ENCODE measurements around the gene NSMF. TPM values are rescaled to one million over a fixed set of nuclear protein-coding genes. Genes with fewer than 3 reads are reported as not detected.
"Not testable (repeated sequence)": the region's sequence is repeated elsewhere in the genome, so short reads cannot be mapped to it uniquely, and the experiment has no call there.

NSMF gene
- total RNA-seq, 1 donor from 2014 or later, result 85.3 TPM

DNA sequence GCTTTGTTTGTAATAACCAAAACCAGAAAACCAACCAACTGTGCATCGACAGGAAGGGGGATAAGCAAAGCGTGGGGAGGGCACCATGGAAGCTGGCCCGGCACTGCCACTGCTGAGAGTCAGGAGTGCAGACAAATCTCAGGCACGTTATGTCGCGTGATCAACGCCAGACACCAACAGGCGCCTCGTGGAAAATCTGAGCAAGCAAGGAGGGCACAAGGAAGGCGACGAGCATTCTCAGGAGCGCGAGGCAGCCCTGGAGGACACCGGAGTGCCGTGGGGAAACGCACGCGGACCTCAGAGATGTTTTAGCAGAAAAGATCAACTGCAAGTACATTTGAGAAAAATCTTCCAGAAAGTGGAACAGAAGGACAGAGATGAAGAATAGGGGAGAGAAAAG is 15.1 kb upstream of the NSMF start:
- TF ChIP-seq, protein P1, sequence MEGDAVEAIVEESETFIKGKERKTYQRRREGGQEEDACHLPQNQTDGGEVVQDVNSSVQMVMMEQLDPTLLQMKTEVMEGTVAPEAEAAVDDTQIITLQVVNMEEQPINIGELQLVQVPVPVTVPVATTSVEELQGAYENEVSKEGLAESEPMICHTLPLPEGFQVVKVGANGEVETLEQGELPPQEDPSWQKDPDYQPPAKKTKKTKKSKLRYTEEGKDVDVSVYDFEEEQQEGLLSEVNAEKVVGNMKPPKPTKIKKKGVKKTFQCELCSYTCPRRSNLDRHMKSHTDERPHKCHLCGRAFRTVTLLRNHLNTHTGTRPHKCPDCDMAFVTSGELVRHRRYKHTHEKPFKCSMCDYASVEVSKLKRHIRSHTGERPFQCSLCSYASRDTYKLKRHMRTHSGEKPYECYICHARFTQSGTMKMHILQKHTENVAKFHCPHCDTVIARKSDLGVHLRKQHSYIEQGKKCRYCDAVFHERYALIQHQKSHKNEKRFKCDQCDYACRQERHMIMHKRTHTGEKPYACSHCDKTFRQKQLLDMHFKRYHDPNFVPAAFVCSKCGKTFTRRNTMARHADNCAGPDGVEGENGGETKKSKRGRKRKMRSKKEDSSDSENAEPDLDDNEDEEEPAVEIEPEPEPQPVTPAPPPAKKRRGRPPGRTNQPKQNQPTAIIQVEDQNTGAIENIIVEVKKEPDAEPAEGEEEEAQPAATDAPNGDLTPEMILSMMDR (IDR thresholded peaks at IDR 0.05; ENCODE audit: unreplicated experiment), result no peak
- H3K27ac Mint-ChIP-seq, result no peak overlapping the region
- no peak for DNase-seq (ENCODE audit: low spot score in 2 of 2, unreplicated experiment in 2 of 2)
- H3K4me3 Mint-ChIP-seq, result no peak overlapping the region
- peaks cover under 1% of the 10 kb centered on the region for H3K4me1 Mint-ChIP-seq
- peaks cover 3% of the 10 kb centered on the region for H3K27me3 Mint-ChIP-seq (ENCODE audit: low read depth)
- H3K36me3 Mint-ChIP-seq, result peaks cover 13% of the 10 kb centered on the region
- H3K9me3 Mint-ChIP-seq, result peaks cover 25% of the 10 kb centered on the region

DNA sequence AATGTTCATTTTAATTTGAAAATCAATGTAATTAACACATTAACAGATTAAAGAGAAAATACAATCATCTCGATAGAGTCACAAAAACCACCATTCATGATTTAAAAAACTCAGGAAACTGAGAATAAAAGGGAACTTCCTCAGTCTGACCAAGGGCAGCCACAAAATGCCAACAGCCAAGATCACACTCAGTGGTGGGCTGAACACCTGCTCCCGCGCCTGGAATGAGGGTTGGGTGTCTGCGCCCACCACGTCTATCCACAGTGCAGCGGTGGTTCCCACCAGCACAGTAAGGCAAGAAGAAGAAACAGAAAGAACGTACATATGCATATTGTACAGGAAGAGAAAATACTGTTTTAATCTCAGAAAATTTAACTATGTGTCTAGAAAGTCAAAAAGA is 11.7 kb upstream of the NSMF start:
- DNase-seq (ENCODE audit: low spot score in 2 of 2, unreplicated experiment in 2 of 2), result no peak
- H3K4me3 Mint-ChIP-seq, result no peak overlapping the region
- H3K9me3 Mint-ChIP-seq, result peaks cover 19% of the 10 kb centered on the region
- TF ChIP-seq, protein P1 (IDR thresholded peaks at IDR 0.05; ENCODE audit: unreplicated experiment), result no peak
- H3K27ac Mint-ChIP-seq, result no peak overlapping the region
- H3K4me1 Mint-ChIP-seq, result no peaks in the 10 kb centered on the region
- H3K27me3 Mint-ChIP-seq (ENCODE audit: low read depth), result peaks cover 5% of the 10 kb centered on the region
- peaks cover 12% of the 10 kb centered on the region for H3K36me3 Mint-ChIP-seq

DNA sequence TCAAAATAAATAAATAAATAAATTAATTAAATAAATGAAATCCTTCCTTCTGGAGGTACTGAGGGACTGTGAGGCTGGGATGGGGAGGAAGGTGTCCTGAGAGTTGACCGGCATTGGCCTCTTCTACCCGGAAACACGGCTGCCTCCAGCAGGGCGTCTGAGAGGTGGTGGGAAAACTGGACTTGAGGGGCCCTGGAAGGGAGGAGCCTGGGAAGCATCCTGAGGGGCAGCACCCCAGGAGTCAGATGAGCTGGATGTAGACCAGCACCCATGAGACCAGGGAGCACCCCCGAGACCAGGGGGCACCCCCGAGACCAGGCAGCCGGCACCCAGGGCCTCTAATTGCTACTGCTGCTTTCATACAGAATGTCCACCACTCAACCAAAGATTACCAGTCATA is 8.8 kb upstream of the NSMF start:
- Mint-ChIP-seq H3K4me3 (no peak overlapping the region), H3K27ac (no peak overlapping the region), H3K36me3 (peaks cover 1% of the 10 kb centered on the region), H3K9me3 (peaks cover 2% of the 10 kb centered on the region), H3K27me3 (ENCODE audit: low read depth) (peaks cover 12% of the 10 kb centered on the region), H3K4me1 (no peaks in the 10 kb centered on the region)
- TF ChIP-seq, protein P1 (IDR thresholded peaks at IDR 0.05; ENCODE audit: unreplicated experiment), result no peak
- no peak for DNase-seq (ENCODE audit: low spot score in 2 of 2, unreplicated experiment in 2 of 2)

DNA sequence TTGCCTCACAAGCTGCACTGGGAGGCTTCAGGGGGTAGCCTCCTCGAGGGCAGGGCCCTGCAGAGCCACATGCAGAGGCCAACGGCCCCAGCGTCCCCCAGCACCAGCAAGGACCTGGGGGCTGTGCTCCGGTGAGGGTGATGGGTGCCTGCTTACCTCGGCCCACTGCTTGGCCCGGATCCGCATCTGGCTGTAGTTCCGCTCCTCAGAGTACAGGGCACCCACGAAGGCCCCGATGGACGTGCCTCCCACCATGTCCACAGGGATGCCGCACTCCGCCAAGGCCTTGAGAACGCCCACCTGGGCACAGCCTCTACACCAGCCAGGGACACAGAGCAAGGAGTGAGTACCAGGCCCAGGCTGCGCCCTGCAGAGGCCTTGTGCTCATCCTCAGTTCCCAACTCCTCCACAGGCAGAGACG is 8.0 kb upstream of the NSMF start:
- no peak for DNase-seq (ENCODE audit: low spot score in 2 of 2, unreplicated experiment in 2 of 2)
- TF ChIP-seq, protein P1 (IDR thresholded peaks at IDR 0.05; ENCODE audit: unreplicated experiment), result no peak
- Mint-ChIP-seq H3K27me3 (ENCODE audit: low read depth) (peaks cover 15% of the 10 kb centered on the region), H3K27ac (no peak overlapping the region), H3K36me3 (no peaks in the 10 kb centered on the region), H3K4me1 (no peaks in the 10 kb centered on the region), H3K9me3 (no peaks in the 10 kb centered on the region), H3K4me3 (no peak overlapping the region)

DNA sequence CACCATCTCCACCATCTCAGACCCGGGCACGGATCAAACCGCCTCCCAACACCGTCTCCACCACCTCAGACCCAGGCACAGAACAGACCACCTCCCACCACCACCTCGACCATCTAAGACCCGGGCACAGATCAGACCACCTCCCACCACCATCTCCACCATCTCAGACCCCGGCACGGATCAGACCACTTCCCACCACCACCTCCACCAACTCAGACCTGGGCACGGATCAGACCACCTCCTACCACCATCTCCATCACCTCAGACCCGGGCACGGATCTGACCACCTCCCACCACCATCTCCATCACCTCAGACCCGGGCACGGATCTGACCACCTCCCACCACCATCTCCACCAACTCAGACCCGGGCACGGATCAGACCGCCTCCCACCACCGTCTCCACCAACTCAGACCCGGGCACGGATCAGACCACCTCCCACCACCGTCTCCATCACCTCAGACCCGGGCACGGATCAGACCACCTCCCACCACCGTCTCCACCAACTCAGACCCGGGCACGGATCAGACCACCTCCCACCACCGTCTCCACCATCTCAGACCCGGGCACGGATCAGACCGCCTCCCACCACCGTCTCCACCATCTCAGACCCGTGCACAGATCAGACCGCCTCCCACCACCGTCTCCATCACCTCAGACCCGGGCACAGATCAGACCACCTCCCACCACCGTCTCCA is 7.4 kb upstream of the NSMF start:
- H3K27me3 Mint-ChIP-seq (ENCODE audit: low read depth), result peaks cover 21% of the 10 kb centered on the region
- H3K9me3 Mint-ChIP-seq; DNase-seq (ENCODE audit: low spot score in 2 of 2, unreplicated experiment in 2 of 2); H3K4me1 Mint-ChIP-seq; H3K4me3 Mint-ChIP-seq; H3K36me3 Mint-ChIP-seq; H3K27ac Mint-ChIP-seq: not testable (repeated sequence)

DNA sequence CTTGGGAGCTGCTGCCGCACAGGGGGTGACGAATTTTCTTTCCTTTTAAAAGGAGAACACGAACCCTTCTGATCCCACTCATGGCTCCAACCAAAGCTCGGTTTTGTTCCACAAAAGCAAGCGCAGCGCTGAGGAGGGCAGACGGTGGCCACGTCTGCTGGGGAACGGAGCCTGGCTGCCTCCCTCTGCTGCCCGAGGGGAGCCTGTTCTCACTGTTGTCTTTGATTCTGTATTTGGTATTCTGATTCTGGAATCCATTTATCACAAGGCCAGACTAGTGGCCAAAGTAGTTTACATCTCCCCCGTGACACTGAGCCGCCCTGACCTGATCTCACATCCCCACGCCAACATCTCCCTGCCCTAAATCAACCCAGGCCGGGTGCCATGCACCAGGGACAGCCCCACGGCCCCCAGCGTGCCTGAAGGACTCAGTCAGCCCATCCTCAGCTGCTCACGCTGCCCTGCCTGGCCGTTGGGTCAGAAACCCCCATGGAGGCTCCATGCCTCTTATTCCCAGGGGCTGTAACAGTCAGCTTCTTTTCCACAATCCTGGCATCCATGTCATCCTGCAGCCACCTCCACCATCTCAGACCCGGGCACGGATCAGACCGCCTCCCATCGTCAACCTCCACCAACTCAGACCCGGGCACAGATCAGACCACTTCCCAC is 6.7 kb upstream of the NSMF start:
- no peak for DNase-seq (ENCODE audit: low spot score in 2 of 2, unreplicated experiment in 2 of 2)
- H3K9me3 Mint-ChIP-seq, result no peaks in the 10 kb centered on the region
- TF ChIP-seq, protein P1 (IDR thresholded peaks at IDR 0.05; ENCODE audit: unreplicated experiment), result no peak
- peaks cover 25% of the 10 kb centered on the region for H3K27me3 Mint-ChIP-seq (ENCODE audit: low read depth)
- no peaks in the 10 kb centered on the region for H3K4me1 Mint-ChIP-seq
- H3K4me3 Mint-ChIP-seq, result no peak overlapping the region
- no peaks in the 10 kb centered on the region for H3K36me3 Mint-ChIP-seq
- H3K27ac Mint-ChIP-seq, result no peak overlapping the region
